H1 (cell line): ENCODE results near the gene ZAR1L. TPM values are rescaled to one million over a fixed set of nuclear protein-coding genes. Genes with fewer than 3 reads are reported as not detected.

Experiments
- CTCF ChIA-PET: fragments of 300-600 bp; sonication (Branson Sonifier 250); formaldehyde crosslinking; loops from one replicate; lab custom pipeline; 2021; ENCODE audit not compliant: partially characterized antibody; lab: Charles Lee
- POLR2A ChIA-PET: fragments of 300-600 bp; sonication (Branson Sonifier 250); formaldehyde crosslinking; loops from one replicate; lab custom pipeline; 2021; ENCODE audit warnings: inconsistent platforms; ENCODE audit not compliant: partially characterized antibody; lab: Charles Lee
- DNase-seq, 2 experiments: peaks; one replicate each; pipeline versions ENCODE4 v3.0.0 to v3.0.0-alpha.2; 2010 to 2022; ENCODE audit warnings: low spot score in 2 of 2, low read depth in 1 of 2, mixed read lengths in 1 of 2
- FAIRE-seq: peaks from 2 replicates; lab custom pipeline; 2011; peaks lifted over from hg19 to GRCh38; lab: Jason Lieb, UNC
- H2AFZ ChIP-seq: 2 replicates; pipeline ENCODE4 v1.8.1; 2012; ENCODE audit warnings: low read length, inconsistent platforms
- H2AK5ac ChIP-seq: 2 replicates; pipeline ENCODE4 v1.6.1; 2013; ENCODE audit warnings: low read depth, low read length
- H2BK120ac ChIP-seq: replicated peaks from 2 replicates; pipeline ENCODE3; 2013; ENCODE audit warnings: low read depth, low read length, inconsistent platforms
- H2BK12ac ChIP-seq: 2 replicates; pipeline ENCODE4 v1.6.1; 2013; ENCODE audit warnings: low read depth, low read length
- H2BK15ac ChIP-seq: 2 replicates; pipeline ENCODE4 v1.6.1; 2013; ENCODE audit warnings: low read length
- H2BK20ac ChIP-seq: 2 replicates; pipeline ENCODE4 v1.6.1; 2013; ENCODE audit warnings: low read length
- H2BK5ac ChIP-seq: 2 replicates; pipeline ENCODE4 v1.6.1; 2013; ENCODE audit warnings: low read depth, low read length
- H3K14ac ChIP-seq: 2 replicates; pipeline ENCODE4 v1.6.1; 2013; ENCODE audit warnings: inconsistent platforms; ENCODE audit not compliant: insufficient read length
- H3K18ac ChIP-seq: 2 replicates; pipeline ENCODE4 v1.6.1; 2013; ENCODE audit warnings: low read length; ENCODE audit errors: extremely low read depth
- H3K23ac ChIP-seq: 2 replicates; pipeline ENCODE4 v1.6.1; 2013; ENCODE audit warnings: inconsistent platforms; ENCODE audit not compliant: insufficient read length
- H3K23me2 ChIP-seq: 2 replicates; pipeline ENCODE4 v1.6.1; 2013; ENCODE audit warnings: low read depth, low read length
- H3K27ac ChIP-seq: 2 replicates; pipeline ENCODE4 v1.6.1; 2011; ENCODE audit warnings: low read depth, low read length, inconsistent platforms
- H3K27me3 ChIP-seq, 4 experiments: replicated peaks in 1 of 4; 1 replicate in 1 of 4; 2 replicates in 3 of 4; pipeline versions ENCODE4 v1.6.1 to v1.8.1; 2011 to 2013; ENCODE audit warnings: low read length in 3 of 4, mild to moderate bottlenecking in 3 of 4, inconsistent platforms in 2 of 4, mixed read lengths in 2 of 4, moderate library complexity in 1 of 4; ENCODE audit not compliant: control insufficient read depth in 3 of 4, insufficient read depth in 3 of 4; ENCODE audit errors: extremely low read depth in 1 of 4
- H3K36me3 ChIP-seq, 4 experiments: 2 replicates each; pipeline versions ENCODE4 v1.6.1 to v1.8.1; 2011 to 2013; ENCODE audit warnings: mild to moderate bottlenecking in 4 of 4, low read length in 3 of 4, moderate library complexity in 2 of 4, control low read depth in 1 of 4, inconsistent platforms in 1 of 4; ENCODE audit not compliant: insufficient read depth in 4 of 4, control insufficient read depth in 2 of 4
- H3K4ac ChIP-seq: replicated peaks from 2 replicates; pipeline ENCODE3; 2013; ENCODE audit warnings: low read length, low read depth, mixed read lengths, inconsistent platforms; ENCODE audit not compliant: insufficient read length
- H3K4me1 ChIP-seq, 4 experiments: replicated peaks in 1 of 4; 1 replicate in 1 of 4; 2 replicates in 3 of 4; pipeline versions ENCODE4 v1.6.1 to v1.8.1; 2011 to 2013; ENCODE audit warnings: low read length in 3 of 4, inconsistent platforms in 2 of 4, mixed read lengths in 1 of 4; ENCODE audit not compliant: insufficient read depth in 4 of 4, control insufficient read depth in 3 of 4
- H3K4me2 ChIP-seq, 2 experiments: 2 replicates each; pipeline versions ENCODE4 v1.6.1 to v1.8.1; 2011 to 2013; ENCODE audit warnings: low read depth in 2 of 2, low read length in 2 of 2, control low read depth in 1 of 2, inconsistent platforms in 1 of 2, mild to moderate bottlenecking in 1 of 2; ENCODE audit not compliant: insufficient read depth in 1 of 2
- H3K4me3 ChIP-seq, 4 experiments: fragments of 200-600, 300-600 bp in 1 of 4; sonication (generic), shearing (Covaris generic), sonication (Bioruptor Twin) in 1 of 4; 2 replicates each; pipeline versions ENCODE4 v1.5.1 to v1.8.1; 2011 to 2016; ENCODE audit warnings: low read length in 4 of 4, low read depth in 3 of 4, control low read depth in 2 of 4, inconsistent platforms in 2 of 4, mild to moderate bottlenecking in 2 of 4, mixed read lengths in 1 of 4, moderate library complexity in 1 of 4; ENCODE audit not compliant: insufficient read depth in 2 of 4; ENCODE audit errors: extremely low read depth in 1 of 4
- H3K56ac ChIP-seq: replicated peaks from 2 replicates; pipeline ENCODE3; 2013; ENCODE audit warnings: low read depth, mild to moderate bottlenecking, mixed read lengths, low read length, inconsistent platforms; ENCODE audit not compliant: insufficient read length
- H3K79me1 ChIP-seq: 2 replicates; pipeline ENCODE4 v1.6.1; 2013; ENCODE audit warnings: low read depth, low read length, control low read depth
- H3K79me2 ChIP-seq, 2 experiments: 2 replicates each; pipeline versions ENCODE4 v1.6.1 to v1.8.1; 2012 to 2013; ENCODE audit warnings: low read length in 2 of 2, mild to moderate bottlenecking in 2 of 2, inconsistent platforms in 1 of 2; ENCODE audit not compliant: insufficient read depth in 2 of 2, control insufficient read depth in 1 of 2
- H3K9ac ChIP-seq, 4 experiments: replicated peaks in 1 of 4; 1 replicate in 1 of 4; 2 replicates in 3 of 4; pipeline versions ENCODE4 v1.6.1 to v1.8.1; 2011 to 2013; ENCODE audit warnings: low read depth in 3 of 4, low read length in 3 of 4, control low read depth in 2 of 4, mild to moderate bottlenecking in 2 of 4, moderate library complexity in 2 of 4, inconsistent platforms in 1 of 4; ENCODE audit errors: extremely low read depth in 1 of 4
- H3K9me3 ChIP-seq, 2 experiments: 2 replicates each; pipeline versions ENCODE4 v1.6.1 to v1.8.1; 2012 to 2013; ENCODE audit warnings: mild to moderate bottlenecking in 2 of 2, moderate library complexity in 2 of 2, control low read depth in 1 of 2, inconsistent platforms in 1 of 2, low read depth in 1 of 2, low read length in 1 of 2, mixed read lengths in 1 of 2; ENCODE audit not compliant: insufficient read depth in 2 of 2
- H4K20me1 ChIP-seq, 2 experiments: replicated peaks in 1 of 2; 2 replicates each; pipeline versions ENCODE3 to v1.8.1; 2011 to 2013; ENCODE audit warnings: inconsistent platforms in 2 of 2, low read length in 2 of 2, mild to moderate bottlenecking in 1 of 2; ENCODE audit not compliant: insufficient read depth in 2 of 2, control insufficient read depth in 1 of 2
- H4K5ac ChIP-seq: 2 replicates; pipeline ENCODE4 v1.6.1; 2013; ENCODE audit warnings: low read length, low read depth, mixed read lengths, inconsistent platforms; ENCODE audit not compliant: insufficient read length
- H4K8ac ChIP-seq: 2 replicates; pipeline ENCODE4 v1.8.0; 2013; ENCODE audit warnings: mild to moderate bottlenecking, moderate library complexity, low read length, inconsistent platforms; ENCODE audit not compliant: insufficient read depth; ENCODE audit errors: extremely low read depth
- H4K91ac ChIP-seq: replicated peaks from 2 replicates; pipeline ENCODE3; 2013; ENCODE audit warnings: low read length, mixed read lengths, inconsistent platforms; ENCODE audit not compliant: insufficient read length
- ATF2 ChIP-seq: IDR thresholded peaks from 2 replicates; pipeline ENCODE4 v1.6.1; 2012; ENCODE audit warnings: low read length, inconsistent platforms
- ATF3 ChIP-seq: IDR thresholded peaks from 2 replicates; pipeline ENCODE4 v1.6.1; 2011; ENCODE audit warnings: low read depth, mild to moderate bottlenecking, low read length; ENCODE audit not compliant: insufficient read depth
- BRCA1 ChIP-seq: IDR thresholded peaks from 2 replicates; pipeline ENCODE4 v1.6.1; 2012; ENCODE audit warnings: low read depth, low read length, improper control_type of control experiment
- CBX5 ChIP-seq: fragments of 300-800, 300-1000 bp; sonication (generic); IDR thresholded peaks from 2 replicates; pipeline ENCODE4 v1.7.1; 2016; ENCODE audit warnings: antibody characterized with exemption, low read length, low read depth
- CHD1 ChIP-seq: IDR thresholded peaks from 2 replicates; pipeline ENCODE4 v1.6.1; 2012; ENCODE audit warnings: low read depth, low read length, improper control_type of control experiment
- CREB1 ChIP-seq: IDR thresholded peaks from 2 replicates; pipeline ENCODE4 v1.6.1; 2012; ENCODE audit warnings: inconsistent platforms
- KDM4A ChIP-seq: IDR thresholded peaks from one replicate; pipeline ENCODE4 v1.7.1; 2012; ENCODE audit warnings: low read depth, mild to moderate bottlenecking, moderate library complexity, low read length, inconsistent platforms; ENCODE audit not compliant: severe bottlenecking
- NRF1 ChIP-seq: IDR thresholded peaks from 2 replicates; pipeline ENCODE4 v1.6.1; 2011; ENCODE audit warnings: mild to moderate bottlenecking, low read depth, low read length, improper control_type of control experiment
- ZNF274 ChIP-seq: IDR thresholded peaks from 2 replicates; pipeline ENCODE4 v1.7.0; 2012; ENCODE audit warnings: low read length, borderline replicate concordance; ENCODE audit errors: extremely low read depth
- WGBS, 2 experiments: shearing (Covaris generic) in 1 of 2; methylation state at CpG; one replicate each; pipeline versions ENCODE4 v1.1.6 to v1.1.7; 2013 to 2015; ENCODE audit warnings: low lambda C conversion rate in 2 of 2, mixed read lengths in 2 of 2, inconsistent platforms in 1 of 2, low coverage in 1 of 2, missing lambda C conversion rate in 1 of 2; ENCODE audit not compliant: insufficient replicate concordance in 2 of 2, insufficient coverage in 1 of 2, insufficient read length in 1 of 2; ENCODE audit errors: extremely low coverage in 1 of 2, missing lambda C conversion rate in 1 of 2; 5-methylcytosine and 5-hydroxymethylcytosine counted together
- polyA plus RNA-seq, 7 experiments: library from polyadenylated mRNA; depleted of rRNA in 3 of 7; stranded (reverse) in 5 of 7; unstranded in 2 of 7; fragments of >200 nt in 5 of 7; fragments of 200-250 nt in 2 of 7; gene quantifications; 1 replicate in 5 of 7; 2 replicates in 1 of 7; 4 replicates in 1 of 7; pipeline versions ENCODE4 v1.2.1 to v1.2.3, GENCODE V29; 2011 to 2013; ENCODE audit warnings: missing spikeins in 2 of 7, mixed read lengths in 2 of 7
- total RNA-seq: library from RNA; stranded (reverse); fragmentation: NEBNext Ultra II Directional; extraction: Animal tissue kit (Norgen Biotek cat#: 25700); gene quantifications from 2 replicates; pipeline ENCODE4 v1.2.1, GENCODE V29; 2021
- TF ChIP-seq, protein P1 (sequence below): IDR thresholded peaks from 2 replicates; pipeline ENCODE4 v1.6.1; 2012; ENCODE audit warnings: inconsistent platforms
- TF ChIP-seq, protein P2 (sequence below): IDR thresholded peaks from 2 replicates; pipeline ENCODE4 v1.6.1; 2011; ENCODE audit warnings: low read length, improper control_type of control experiment

The ZAR1L gene
- total and polyA plus RNA-seq, 2 of the 8 experiments (the other 6 are each of a cell fraction or from before 2014, with no cell fraction given), result 0.19 to 0.30 TPM

DNA sequence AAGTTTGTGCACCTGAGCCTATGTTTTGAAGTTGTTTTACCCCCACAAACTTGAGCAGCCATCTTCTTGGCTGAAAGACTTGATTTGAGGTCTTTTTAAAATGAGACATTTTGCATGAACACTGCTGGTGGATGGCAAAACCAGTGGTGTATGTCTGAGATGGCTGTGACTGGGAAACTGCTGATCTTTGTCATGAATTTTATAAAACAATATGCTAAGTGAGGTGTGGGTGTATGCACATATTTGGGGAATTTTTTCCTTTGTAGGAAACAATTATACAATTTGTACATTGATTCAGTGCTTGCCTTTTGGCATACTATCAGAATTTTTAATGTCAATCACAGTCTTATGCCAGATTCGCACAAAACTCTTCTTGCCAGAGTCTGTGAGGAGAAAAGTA is 52.5 kb downstream of the ZAR1L start:
- H4K8ac ChIP-seq, result no peak overlapping the region
- no peaks in the 10 kb centered on the region for H3K27me3 ChIP-seq
- no peaks in the 10 kb centered on the region for H3K23me2 ChIP-seq
- H4K20me1 ChIP-seq, result no peaks in the 10 kb centered on the region
- H3K79me1 ChIP-seq, result no peaks in the 10 kb centered on the region
- H2BK5ac ChIP-seq, result no peak overlapping the region
- no peak overlapping the region for H3K4me3 ChIP-seq
- H3K18ac ChIP-seq, result no peak overlapping the region
- H2BK120ac ChIP-seq, result no peak overlapping the region
- no peak overlapping the region for H3K4me2 ChIP-seq
- H3K23ac ChIP-seq, result no peak overlapping the region
- no peaks in the 10 kb centered on the region for H3K4me1 ChIP-seq
- H3K9ac ChIP-seq, result no peak overlapping the region
- H2BK12ac ChIP-seq, result no peak overlapping the region
- no peak for TF ChIP-seq NRF1
- TF ChIP-seq CHD1, result no peak
- TF ChIP-seq ZNF274, result no peak
- TF ChIP-seq CBX5, result no peak
- no peak for TF ChIP-seq CREB1
- TF ChIP-seq KDM4A, result no peak
- TF ChIP-seq, protein P1, sequence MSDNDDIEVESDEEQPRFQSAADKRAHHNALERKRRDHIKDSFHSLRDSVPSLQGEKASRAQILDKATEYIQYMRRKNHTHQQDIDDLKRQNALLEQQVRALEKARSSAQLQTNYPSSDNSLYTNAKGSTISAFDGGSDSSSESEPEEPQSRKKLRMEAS, result no peak
- TF ChIP-seq, protein P2, sequence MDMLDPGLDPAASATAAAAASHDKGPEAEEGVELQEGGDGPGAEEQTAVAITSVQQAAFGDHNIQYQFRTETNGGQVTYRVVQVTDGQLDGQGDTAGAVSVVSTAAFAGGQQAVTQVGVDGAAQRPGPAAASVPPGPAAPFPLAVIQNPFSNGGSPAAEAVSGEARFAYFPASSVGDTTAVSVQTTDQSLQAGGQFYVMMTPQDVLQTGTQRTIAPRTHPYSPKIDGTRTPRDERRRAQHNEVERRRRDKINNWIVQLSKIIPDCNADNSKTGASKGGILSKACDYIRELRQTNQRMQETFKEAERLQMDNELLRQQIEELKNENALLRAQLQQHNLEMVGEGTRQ, result no peak
- no peak for TF ChIP-seq ATF3
- TF ChIP-seq BRCA1, result no peak
- no peak for TF ChIP-seq ATF2
- POLR2A ChIA-PET, result interaction anchor here (2.5 kb wide), 1 partner anchor 53 kb away, joined by 12 read pairs; the partner anchor contains the start of genes BRCA2 and ZAR1L
- no peaks in the 10 kb centered on the region for H3K9me3 ChIP-seq
- no peak for FAIRE-seq
- H2AK5ac ChIP-seq, result no peak overlapping the region
- CTCF ChIA-PET, result interaction anchor here (1.6 to 1.8 kb wide), 2 partner anchors 16 to 318 kb away, joined by 4 to 10 read pairs; no protein-coding TSS in a partner anchor
- no peak overlapping the region for H3K27ac ChIP-seq
- H4K91ac ChIP-seq, result no peak overlapping the region
- no peak overlapping the region for H4K5ac ChIP-seq
- DNase-seq, result no peak
- H3K79me2 ChIP-seq, result no peaks in the 10 kb centered on the region
- no peak overlapping the region for H2BK15ac ChIP-seq
- 100% methylated on average over 1 of the region's 1 CpG; no CpG with 5 or more reads in 1 of the 2 experiments for WGBS, 2 experiments
- H2AFZ ChIP-seq, result no peak overlapping the region
- H2BK20ac ChIP-seq, result no peak overlapping the region
- H3K4ac ChIP-seq, result no peak overlapping the region
- no peaks in the 10 kb centered on the region; a peak in 1 of 8 replicates for H3K36me3 ChIP-seq
- H3K14ac ChIP-seq, result no peak overlapping the region
- H3K56ac ChIP-seq, result no peak overlapping the region
